Measurements from ENCODE around the gene TAOK1. TPM values are rescaled to one million over a fixed set of nuclear protein-coding genes. Genes with fewer than 3 reads are reported as not detected.

The TAOK1 gene
- total RNA-seq, 1 donor from 2014 or later = 49.1 TPM

GRCh38 chr17:29569245-29569950, 179.2 kb downstream of the TAOK1 start:
- TF ChIP-seq, protein P1, sequence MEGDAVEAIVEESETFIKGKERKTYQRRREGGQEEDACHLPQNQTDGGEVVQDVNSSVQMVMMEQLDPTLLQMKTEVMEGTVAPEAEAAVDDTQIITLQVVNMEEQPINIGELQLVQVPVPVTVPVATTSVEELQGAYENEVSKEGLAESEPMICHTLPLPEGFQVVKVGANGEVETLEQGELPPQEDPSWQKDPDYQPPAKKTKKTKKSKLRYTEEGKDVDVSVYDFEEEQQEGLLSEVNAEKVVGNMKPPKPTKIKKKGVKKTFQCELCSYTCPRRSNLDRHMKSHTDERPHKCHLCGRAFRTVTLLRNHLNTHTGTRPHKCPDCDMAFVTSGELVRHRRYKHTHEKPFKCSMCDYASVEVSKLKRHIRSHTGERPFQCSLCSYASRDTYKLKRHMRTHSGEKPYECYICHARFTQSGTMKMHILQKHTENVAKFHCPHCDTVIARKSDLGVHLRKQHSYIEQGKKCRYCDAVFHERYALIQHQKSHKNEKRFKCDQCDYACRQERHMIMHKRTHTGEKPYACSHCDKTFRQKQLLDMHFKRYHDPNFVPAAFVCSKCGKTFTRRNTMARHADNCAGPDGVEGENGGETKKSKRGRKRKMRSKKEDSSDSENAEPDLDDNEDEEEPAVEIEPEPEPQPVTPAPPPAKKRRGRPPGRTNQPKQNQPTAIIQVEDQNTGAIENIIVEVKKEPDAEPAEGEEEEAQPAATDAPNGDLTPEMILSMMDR (IDR thresholded peaks at IDR 0.05; ENCODE audit: insufficient read depth, low read length, poor library complexity, severe bottlenecking) = no peak
- no peaks in the 10 kb centered on the region for H3K27me3 ChIP-seq (ENCODE audit: control insufficient read depth, insufficient read depth, low read length)
- no peak for DNase-seq (ENCODE audit: low read depth)
- peak overlapping the region; percentile 57 for H3K4me3 ChIP-seq (ENCODE audit: low read depth, low read length)
- peaks cover 5% of the 10 kb centered on the region for H3K36me3 ChIP-seq (ENCODE audit: control insufficient read depth, insufficient read depth, low read length)

DNA sequence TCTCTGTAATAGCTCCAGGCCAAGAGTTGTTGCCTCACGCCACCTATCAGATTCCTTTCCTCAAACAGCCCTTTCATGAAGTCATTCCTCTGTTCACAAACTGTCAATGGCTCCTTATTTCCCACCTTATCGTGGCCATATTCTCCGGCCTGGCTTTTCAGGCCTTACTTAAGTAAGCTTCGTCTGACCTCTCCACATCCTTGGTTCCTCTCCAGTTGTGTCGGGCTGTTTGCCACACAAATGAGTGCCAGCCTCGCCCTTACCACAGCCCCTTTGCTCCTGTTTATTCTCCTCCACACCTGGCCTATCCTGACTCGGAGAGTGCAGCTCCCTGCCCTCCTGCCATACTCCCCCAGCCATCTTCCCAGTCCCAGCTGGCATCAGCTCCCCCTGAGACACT, 180.4 kb downstream of the TAOK1 start:
- Histone ChIP-seq H3K4me3 (ENCODE audit: low read depth, low read length) (no peak overlapping the region), H3K27me3 (ENCODE audit: control insufficient read depth, insufficient read depth, low read length) (no peaks in the 10 kb centered on the region), H3K36me3 (ENCODE audit: control insufficient read depth, insufficient read depth, low read length) (peaks cover 7% of the 10 kb centered on the region)
- TF ChIP-seq, protein P1 (IDR thresholded peaks at IDR 0.05; ENCODE audit: insufficient read depth, low read length, poor library complexity, severe bottlenecking) = no peak
- no peak for DNase-seq (ENCODE audit: low read depth)

GRCh38 chr17:29571486-29571882, 181.3 kb downstream of the TAOK1 start:
- DNase-seq (ENCODE audit: low read depth) = no peak
- TF ChIP-seq, protein P1 (IDR thresholded peaks at IDR 0.05; ENCODE audit: insufficient read depth, low read length, poor library complexity, severe bottlenecking) = no peak
- no peak overlapping the region for H3K4me3 ChIP-seq (ENCODE audit: low read depth, low read length)
- H3K36me3 ChIP-seq (ENCODE audit: control insufficient read depth, insufficient read depth, low read length) = peaks cover 7% of the 10 kb centered on the region
- H3K27me3 ChIP-seq (ENCODE audit: control insufficient read depth, insufficient read depth, low read length) = no peaks in the 10 kb centered on the region

- Histone ChIP-seq H3K4me3 (ENCODE audit: low read depth, low read length) (no peak overlapping the region), H3K27me3 (ENCODE audit: control insufficient read depth, insufficient read depth, low read length) (no peaks in the 10 kb centered on the region), H3K36me3 (ENCODE audit: control insufficient read depth, insufficient read depth, low read length) (peaks cover 9% of the 10 kb centered on the region)
- DNase-seq (ENCODE audit: low read depth) = no peak
- TF ChIP-seq, protein P1 (IDR thresholded peaks at IDR 0.05; ENCODE audit: insufficient read depth, low read length, poor library complexity, severe bottlenecking) = no peak
Measured at GRCh38 chr17:29571883-29572681, 181.9 kb downstream of the TAOK1 start.

DNA sequence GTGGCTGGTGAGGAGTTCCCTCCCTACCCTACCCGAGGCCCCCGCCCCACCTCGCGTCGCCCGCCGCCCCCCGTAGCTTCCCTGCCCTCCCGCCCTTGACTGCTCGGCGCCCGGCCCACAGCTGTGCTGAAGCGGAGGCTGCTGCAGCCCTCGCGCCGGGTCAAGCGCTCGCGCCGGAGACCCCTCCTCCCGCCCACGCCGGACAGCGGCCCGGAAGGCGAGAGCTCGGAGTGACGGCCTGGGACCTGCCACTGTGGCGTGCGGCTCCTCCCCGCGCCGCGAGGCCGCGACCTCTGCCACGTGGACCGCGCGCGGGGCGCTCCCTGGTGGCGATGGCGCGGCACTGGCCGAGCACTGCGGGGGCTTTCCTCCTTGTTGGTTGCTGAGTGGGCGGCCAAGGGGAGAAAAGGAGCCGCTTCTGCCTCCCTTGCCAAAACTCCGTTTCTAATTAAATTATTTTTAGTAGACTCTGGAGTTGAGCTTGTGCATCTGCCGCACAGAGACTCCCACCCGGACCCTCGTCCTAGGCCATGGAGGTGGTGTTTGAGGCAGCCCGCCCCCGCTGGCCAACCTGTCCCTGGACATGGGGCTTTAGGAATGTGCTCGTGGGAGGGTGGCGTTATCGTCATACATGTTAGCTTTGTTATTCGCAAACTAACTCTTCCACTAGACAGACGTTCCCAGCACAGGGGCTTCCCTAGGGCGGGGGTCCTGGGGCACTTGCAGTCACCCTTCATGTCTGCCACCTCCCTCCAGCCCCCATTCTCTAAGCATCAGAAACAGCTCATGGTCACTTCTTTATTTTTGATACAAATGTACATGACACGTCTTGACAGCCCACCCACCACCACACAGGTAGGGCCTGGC, 182.8 kb downstream of the TAOK1 start:
- DNase-seq (ENCODE audit: low read depth) = no peak
- Histone ChIP-seq H3K27me3 (ENCODE audit: control insufficient read depth, insufficient read depth, low read length) (no peaks in the 10 kb centered on the region), H3K36me3 (ENCODE audit: control insufficient read depth, insufficient read depth, low read length) (peaks cover 9% of the 10 kb centered on the region), H3K4me3 (ENCODE audit: low read depth, low read length) (no peak overlapping the region)
- TF ChIP-seq, protein P1 (IDR thresholded peaks at IDR 0.05; ENCODE audit: insufficient read depth, low read length, poor library complexity, severe bottlenecking) = peak; percentile 58

Measured in kidney epithelial cell (primary cell).